Measurements from ENCODE around the gene TRPM8.
A peak's percentile ranks its signal among the peaks of the same experiment; 100 is the strongest.

Gene TRPM8

GRCh38 chr2:233999182-233999581 is 82.0 kb downstream of the TRPM8 start:
- POLR2A ChIA-PET (ENCODE audit: low non-redundant PET), result no interaction called here
- CTCF ChIA-PET, result interaction anchor here (0.6 to 1.0 kb wide), 3 partner anchors 8 to 407 kb away, joined by 3 read pairs; no protein-coding TSS in a partner anchor
- no peak for DNase-seq (ENCODE audit: low spot score)
- no peak overlapping the region for H3K27ac ChIP-seq
- TF ChIP-seq, protein P1, sequence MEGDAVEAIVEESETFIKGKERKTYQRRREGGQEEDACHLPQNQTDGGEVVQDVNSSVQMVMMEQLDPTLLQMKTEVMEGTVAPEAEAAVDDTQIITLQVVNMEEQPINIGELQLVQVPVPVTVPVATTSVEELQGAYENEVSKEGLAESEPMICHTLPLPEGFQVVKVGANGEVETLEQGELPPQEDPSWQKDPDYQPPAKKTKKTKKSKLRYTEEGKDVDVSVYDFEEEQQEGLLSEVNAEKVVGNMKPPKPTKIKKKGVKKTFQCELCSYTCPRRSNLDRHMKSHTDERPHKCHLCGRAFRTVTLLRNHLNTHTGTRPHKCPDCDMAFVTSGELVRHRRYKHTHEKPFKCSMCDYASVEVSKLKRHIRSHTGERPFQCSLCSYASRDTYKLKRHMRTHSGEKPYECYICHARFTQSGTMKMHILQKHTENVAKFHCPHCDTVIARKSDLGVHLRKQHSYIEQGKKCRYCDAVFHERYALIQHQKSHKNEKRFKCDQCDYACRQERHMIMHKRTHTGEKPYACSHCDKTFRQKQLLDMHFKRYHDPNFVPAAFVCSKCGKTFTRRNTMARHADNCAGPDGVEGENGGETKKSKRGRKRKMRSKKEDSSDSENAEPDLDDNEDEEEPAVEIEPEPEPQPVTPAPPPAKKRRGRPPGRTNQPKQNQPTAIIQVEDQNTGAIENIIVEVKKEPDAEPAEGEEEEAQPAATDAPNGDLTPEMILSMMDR (conservative IDR thresholded peaks at IDR 0.05; ENCODE audit: low read depth), result no peak

- CTCF ChIA-PET, result interaction anchor here (0.5 kb wide), 1 partner anchor 125 kb away, joined by 3 read pairs; no protein-coding TSS in a partner anchor
- H3K27ac ChIP-seq, result no peak overlapping the region
- POLR2A ChIA-PET (ENCODE audit: low non-redundant PET), result no interaction called here
These were observed 84.4 kb downstream of the TRPM8 start for GRCh38 chr2:234001380-234002160.

GRCh38 chr2:234002281-234002680 is 85.1 kb downstream of the TRPM8 start:
- ChIA-PET POLR2A (ENCODE audit: low non-redundant PET) (no interaction called here), CTCF (interaction anchor here (0.5 kb wide), 1 partner anchor 125 kb away, joined by 3 read pairs; no protein-coding TSS in a partner anchor)
- no peak overlapping the region for H3K27ac ChIP-seq
- DNase-seq (ENCODE audit: low spot score), result no peak
- TF ChIP-seq, protein P1 (conservative IDR thresholded peaks at IDR 0.05; ENCODE audit: low read depth), result no peak

More at GRCh38 chr2:234001380-234002160, 84.4 kb downstream of the TRPM8 start:
- no peak for DNase-seq (ENCODE audit: low spot score)
- TF ChIP-seq, protein P1 (conservative IDR thresholded peaks at IDR 0.05; ENCODE audit: low read depth), result no peak

- POLR2A ChIA-PET (ENCODE audit: low non-redundant PET), result no interaction called here
- peak; percentile 81 for DNase-seq (ENCODE audit: low spot score)
- TF ChIP-seq, protein P1 (conservative IDR thresholded peaks at IDR 0.05; ENCODE audit: low read depth), result no peak
- H3K27ac ChIP-seq, result peak overlapping the region; percentile 62
- CTCF ChIA-PET, result interaction anchor here (0.6 kb wide), 2 partner anchors 10 to 1995 kb away, joined by 3 read pairs; no protein-coding TSS in a partner anchor
These were observed 86.9 kb downstream of the TRPM8 start for GRCh38 chr2:234003972-234004617.

- no peak overlapping the region for H3K27ac ChIP-seq
- TF ChIP-seq, protein P1 (conservative IDR thresholded peaks at IDR 0.05; ENCODE audit: low read depth), result no peak
- POLR2A ChIA-PET (ENCODE audit: low non-redundant PET), result no interaction called here
- CTCF ChIA-PET, result no interaction called here
- DNase-seq (ENCODE audit: low spot score), result no peak
These were observed 88.0 kb downstream of the TRPM8 start for GRCh38 chr2:234005126-234005525.

DNA sequence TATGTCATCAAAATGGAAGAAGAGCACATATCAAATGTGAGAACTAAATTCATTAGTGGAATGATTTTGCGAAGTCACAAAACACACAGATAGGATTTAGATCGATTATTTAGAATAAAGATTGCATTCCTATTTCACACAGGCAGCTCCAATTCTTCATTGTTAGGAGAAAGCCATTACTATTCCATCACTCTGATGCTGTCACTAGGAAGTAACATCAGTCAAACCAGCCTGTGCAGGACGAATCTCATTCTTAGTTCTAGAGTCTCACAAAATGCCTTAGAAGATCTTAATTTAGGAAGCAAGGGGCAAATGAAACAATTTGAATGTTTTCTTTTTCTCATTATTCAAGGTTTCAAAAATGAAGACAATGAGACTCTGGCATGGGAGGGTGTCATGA is 89.3 kb downstream of the TRPM8 start:
- ChIA-PET POLR2A (ENCODE audit: low non-redundant PET) (no interaction called here), CTCF (no interaction called here)
- DNase-seq (ENCODE audit: low spot score), result no peak
- TF ChIP-seq, protein P1 (conservative IDR thresholded peaks at IDR 0.05; ENCODE audit: low read depth), result no peak
- H3K27ac ChIP-seq, result no peak overlapping the region
